GM12891 (cell line): ENCODE measurements around the gene CPHXL2.

Source experiments
- POLR2A ChIP-seq: IDR thresholded peaks from 2 replicates; pipeline ENCODE4 v1.6.1; 2011; ENCODE audit warnings: low read depth, low read length, control low read depth
- POLR2AphosphoS5 ChIP-seq: IDR thresholded peaks from 2 replicates; pipeline ENCODE4 v1.6.1; 2011; ENCODE audit warnings: low read depth, low read length, control low read depth
- TAF1 ChIP-seq: IDR thresholded peaks from 2 replicates; pipeline ENCODE4 v1.6.1; 2011; ENCODE audit warnings: low read depth, low read length, control low read depth

- TF ChIP-seq POLR2A = no peak
- TF ChIP-seq POLR2AphosphoS5 = no peak
- TF ChIP-seq TAF1 = no peak
Measured at GRCh38 chr16:75640598-75640997, 36.2 kb downstream of the CPHXL2 start.
